Upper lobe of right lung (tissue), 1 donor: ENCODE data around the gene BRME1. TPM values are rescaled to one million over a fixed set of nuclear protein-coding genes. Genes with fewer than 3 reads are reported as not detected.

Experiments
- ATAC-seq: fragments of 200-7000 bp; cut with Tn5 transposase; one replicate; pipeline ENCODE4 v1.9.1; 2020; ENCODE audit warnings: mild to moderate bottlenecking, moderate library complexity
- DNase-seq: peaks from one replicate; pipeline ENCODE4 v3.0.0-alpha.2; 2020
- H3K27ac ChIP-seq: fragments of 200-600 bp; one replicate; pipeline ENCODE4 v1.8.0; 2022
- H3K27me3 ChIP-seq: fragments of 200-600 bp; one replicate; pipeline ENCODE4 v1.8.0; 2022; ENCODE audit warnings: mild to moderate bottlenecking
- H3K36me3 ChIP-seq: fragments of 200-600 bp; one replicate; pipeline ENCODE4 v1.8.0; 2022
- H3K4me1 ChIP-seq: fragments of 200-600 bp; one replicate; pipeline ENCODE4 v1.8.0; 2022
- H3K4me3 ChIP-seq: fragments of 200-600 bp; one replicate; pipeline ENCODE4 v1.8.0; 2022; ENCODE audit warnings: mild to moderate bottlenecking
- H3K9me3 ChIP-seq: fragments of 200-600 bp; one replicate; pipeline ENCODE4 v1.8.0; 2022
- intact Hi-C: fragments of 100-400 bp; cut with DNase I; formaldehyde crosslinking; loops from one replicate; pipeline ENCODE4 v1.11.0; 2022
- total RNA-seq: library from RNA; stranded (reverse); fragmentation: NEBNext Ultra II Directional; extraction: Animal tissue kit (Norgen Biotek cat#: 25700); gene quantifications from one replicate; pipeline ENCODE4 v1.2.1, GENCODE V29; 2021
- TF ChIP-seq, protein P1 (sequence below): fragments of 200-600 bp; IDR thresholded peaks from one replicate; pipeline ENCODE4 v1.8.0; 2022; ENCODE audit warnings: antibody characterized with exemption
- donor health status: DM: no; HTN: yes; CAD: no; lungs with severe emphysema.

The BRME1 gene
- total RNA-seq, 1 donor from 2014 or later, result 2.0 TPM

DNA sequence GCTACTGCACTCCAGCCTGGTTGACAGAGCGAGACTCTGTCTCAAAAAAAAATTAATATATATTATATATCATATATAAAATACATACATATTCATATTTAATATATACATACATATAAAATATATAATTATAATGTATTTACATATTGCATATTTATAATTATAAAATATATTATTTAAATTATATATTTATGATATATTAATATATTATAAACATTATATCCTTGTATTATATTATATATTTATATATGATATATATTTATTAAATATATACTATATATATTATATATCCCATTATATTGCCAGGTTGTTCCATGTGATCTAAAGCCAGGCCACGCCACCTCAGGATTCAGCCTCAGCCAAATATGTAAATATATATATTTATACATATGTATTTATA is 9.7 kb downstream of the BRME1 start:
- no peak for ATAC-seq
- intact Hi-C loops, result no loop called here
- no peak for DNase-seq
- no peaks in the 10 kb centered on the region for H3K27me3 ChIP-seq
- TF ChIP-seq, protein P1, sequence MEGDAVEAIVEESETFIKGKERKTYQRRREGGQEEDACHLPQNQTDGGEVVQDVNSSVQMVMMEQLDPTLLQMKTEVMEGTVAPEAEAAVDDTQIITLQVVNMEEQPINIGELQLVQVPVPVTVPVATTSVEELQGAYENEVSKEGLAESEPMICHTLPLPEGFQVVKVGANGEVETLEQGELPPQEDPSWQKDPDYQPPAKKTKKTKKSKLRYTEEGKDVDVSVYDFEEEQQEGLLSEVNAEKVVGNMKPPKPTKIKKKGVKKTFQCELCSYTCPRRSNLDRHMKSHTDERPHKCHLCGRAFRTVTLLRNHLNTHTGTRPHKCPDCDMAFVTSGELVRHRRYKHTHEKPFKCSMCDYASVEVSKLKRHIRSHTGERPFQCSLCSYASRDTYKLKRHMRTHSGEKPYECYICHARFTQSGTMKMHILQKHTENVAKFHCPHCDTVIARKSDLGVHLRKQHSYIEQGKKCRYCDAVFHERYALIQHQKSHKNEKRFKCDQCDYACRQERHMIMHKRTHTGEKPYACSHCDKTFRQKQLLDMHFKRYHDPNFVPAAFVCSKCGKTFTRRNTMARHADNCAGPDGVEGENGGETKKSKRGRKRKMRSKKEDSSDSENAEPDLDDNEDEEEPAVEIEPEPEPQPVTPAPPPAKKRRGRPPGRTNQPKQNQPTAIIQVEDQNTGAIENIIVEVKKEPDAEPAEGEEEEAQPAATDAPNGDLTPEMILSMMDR, result no peak
- no peaks in the 10 kb centered on the region for H3K4me1 ChIP-seq
- H3K4me3 ChIP-seq, result no peak overlapping the region
- no peaks in the 10 kb centered on the region for H3K9me3 ChIP-seq
- no peaks in the 10 kb centered on the region for H3K36me3 ChIP-seq
- no peak overlapping the region for H3K27ac ChIP-seq

DNA sequence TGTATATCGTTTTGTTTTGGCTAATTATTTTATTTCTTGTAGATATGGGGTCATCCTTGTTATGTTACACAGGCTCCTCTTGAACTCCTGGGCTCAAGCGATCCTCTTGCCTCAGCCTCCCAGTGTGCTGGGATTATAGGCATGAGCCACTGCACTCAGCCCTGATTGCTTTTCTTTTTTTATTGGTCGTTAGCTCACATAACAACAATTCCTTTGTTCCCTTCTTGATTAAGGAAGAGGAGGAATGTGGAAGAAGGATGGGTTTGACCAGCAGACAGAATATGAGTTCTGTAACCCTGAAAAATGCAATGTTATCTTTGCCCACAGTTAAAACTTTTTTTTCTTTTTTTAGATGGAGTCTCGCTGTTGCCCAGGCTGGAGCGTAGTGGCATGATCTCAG is 11.4 kb downstream of the BRME1 start:
- TF ChIP-seq, protein P1, result no peak
- H3K36me3 ChIP-seq, result no peaks in the 10 kb centered on the region
- no peaks in the 10 kb centered on the region for H3K9me3 ChIP-seq
- no peak overlapping the region for H3K27ac ChIP-seq
- intact Hi-C loops, result no loop called here
- ATAC-seq (no peak), DNase-seq (no peak)
- H3K27me3 ChIP-seq, result no peaks in the 10 kb centered on the region
- H3K4me3 ChIP-seq, result no peak overlapping the region
- H3K4me1 ChIP-seq, result no peaks in the 10 kb centered on the region

DNA sequence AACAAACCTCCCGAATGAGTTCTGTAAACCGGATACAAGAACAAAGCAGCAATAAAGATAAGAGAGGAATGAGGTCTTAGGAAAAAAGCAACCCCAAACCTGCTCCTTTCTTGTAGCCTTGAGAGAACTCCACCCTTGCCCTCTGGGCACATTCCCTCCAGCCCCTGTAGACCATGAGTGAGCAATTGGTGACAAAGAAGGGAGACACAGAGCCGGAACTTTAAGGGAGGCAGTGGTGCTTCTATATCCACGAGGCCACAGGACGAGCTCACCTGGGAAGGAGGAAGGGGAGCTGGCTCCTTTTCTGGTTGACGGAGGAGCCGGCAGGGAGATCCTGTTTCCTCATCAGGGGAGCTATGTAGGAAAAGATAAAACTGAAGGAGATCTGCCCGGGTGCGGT is 13.0 kb downstream of the BRME1 start:
- Histone ChIP-seq H3K9me3 (no peaks in the 10 kb centered on the region), H3K27me3 (no peaks in the 10 kb centered on the region), H3K4me3 (no peak overlapping the region), H3K4me1 (no peaks in the 10 kb centered on the region), H3K36me3 (no peaks in the 10 kb centered on the region), H3K27ac (no peak overlapping the region)
- ATAC-seq (no peak), DNase-seq (no peak)
- intact Hi-C loops, result no loop called here
- TF ChIP-seq, protein P1, result no peak

DNA sequence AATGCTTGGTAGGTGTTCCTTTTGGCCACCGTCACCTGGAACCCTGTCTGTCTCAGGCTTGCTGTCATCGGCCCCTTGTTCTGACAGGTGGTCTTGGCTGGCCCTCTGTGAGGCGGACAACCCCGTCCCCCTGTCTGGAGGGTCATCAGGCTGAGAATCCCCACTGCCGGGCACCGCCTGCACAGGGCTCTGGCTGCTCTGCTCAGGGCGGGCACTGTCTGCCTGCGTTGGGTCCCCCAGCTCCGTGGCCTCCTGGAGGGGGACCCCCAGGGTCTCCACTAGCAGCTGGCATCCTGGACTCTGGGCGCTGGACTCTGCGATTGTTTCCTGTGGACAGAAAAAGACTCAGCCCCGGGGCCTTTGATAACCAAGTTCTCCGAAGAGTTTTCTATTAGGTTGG is 15.8 kb downstream of the BRME1 start:
- H3K9me3 ChIP-seq, result no peaks in the 10 kb centered on the region
- intact Hi-C loops, result no loop called here
- ATAC-seq (no peak), DNase-seq (no peak)
- no peak overlapping the region for H3K4me3 ChIP-seq
- no peak overlapping the region for H3K27ac ChIP-seq
- TF ChIP-seq, protein P1, result no peak
- no peaks in the 10 kb centered on the region for H3K27me3 ChIP-seq
- no peaks in the 10 kb centered on the region for H3K4me1 ChIP-seq
- H3K36me3 ChIP-seq, result no peaks in the 10 kb centered on the region

DNA sequence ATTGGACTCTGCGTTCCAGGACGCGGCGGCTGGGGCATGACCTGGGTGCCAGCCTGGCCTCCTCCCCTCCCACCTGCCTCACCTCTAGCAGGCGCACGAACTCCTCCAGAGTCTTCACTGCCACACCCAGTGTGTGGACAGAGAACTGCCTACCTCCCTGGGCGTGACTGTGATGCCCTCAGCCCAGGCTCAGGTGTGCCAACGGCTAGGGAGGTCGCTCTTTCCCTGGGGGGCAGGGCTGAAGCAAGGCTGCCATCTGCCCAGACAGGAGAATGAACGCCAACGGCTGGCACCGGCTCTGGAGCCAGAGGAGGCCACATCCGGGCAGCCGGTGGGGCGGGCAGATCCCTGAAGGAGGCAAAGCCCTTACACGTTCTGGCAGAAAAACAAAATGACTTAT is 17.6 kb downstream of the BRME1 start:
- no peak for ATAC-seq
- no peak overlapping the region for H3K27ac ChIP-seq
- DNase-seq, result no peak
- no peaks in the 10 kb centered on the region for H3K27me3 ChIP-seq
- H3K9me3 ChIP-seq, result no peaks in the 10 kb centered on the region
- H3K36me3 ChIP-seq, result no peaks in the 10 kb centered on the region
- H3K4me1 ChIP-seq, result no peaks in the 10 kb centered on the region
- intact Hi-C loops, result no loop called here
- TF ChIP-seq, protein P1, result no peak
- H3K4me3 ChIP-seq, result no peak overlapping the region

DNA sequence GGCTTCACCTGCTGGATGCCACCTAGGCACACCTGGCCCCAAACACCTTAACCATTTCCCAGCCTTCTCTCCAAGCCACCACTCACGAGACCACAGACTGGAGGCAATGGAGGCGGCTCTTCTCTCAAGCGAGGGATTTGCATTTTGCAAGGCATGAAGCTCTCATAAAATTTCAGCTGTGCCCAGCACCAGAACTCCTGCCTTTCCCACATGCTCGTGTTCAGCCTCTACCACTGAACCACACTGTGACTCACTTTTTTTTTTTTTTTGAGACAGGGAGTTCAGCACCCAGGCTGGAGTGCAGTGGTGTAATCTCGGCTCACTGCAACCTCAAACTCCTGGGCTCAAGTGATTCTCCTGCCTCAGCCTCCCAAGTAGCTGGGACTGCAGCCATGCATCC is 18.4 kb downstream of the BRME1 start:
- Histone ChIP-seq H3K27ac (no peak overlapping the region), H3K4me1 (no peaks in the 10 kb centered on the region), H3K36me3 (no peaks in the 10 kb centered on the region), H3K4me3 (no peak overlapping the region), H3K9me3 (no peaks in the 10 kb centered on the region), H3K27me3 (no peaks in the 10 kb centered on the region)
- ATAC-seq (no peak), DNase-seq (no peak)
- intact Hi-C loops, result no loop called here
- TF ChIP-seq, protein P1, result no peak
